ENCODE results near the gene STAT5A. TPM values are rescaled to one million over a fixed set of nuclear protein-coding genes. Genes with fewer than 3 reads are reported as not detected.

The STAT5A gene
- total RNA-seq, 1 experiment from 2014 or later = 0.91 TPM

DNA sequence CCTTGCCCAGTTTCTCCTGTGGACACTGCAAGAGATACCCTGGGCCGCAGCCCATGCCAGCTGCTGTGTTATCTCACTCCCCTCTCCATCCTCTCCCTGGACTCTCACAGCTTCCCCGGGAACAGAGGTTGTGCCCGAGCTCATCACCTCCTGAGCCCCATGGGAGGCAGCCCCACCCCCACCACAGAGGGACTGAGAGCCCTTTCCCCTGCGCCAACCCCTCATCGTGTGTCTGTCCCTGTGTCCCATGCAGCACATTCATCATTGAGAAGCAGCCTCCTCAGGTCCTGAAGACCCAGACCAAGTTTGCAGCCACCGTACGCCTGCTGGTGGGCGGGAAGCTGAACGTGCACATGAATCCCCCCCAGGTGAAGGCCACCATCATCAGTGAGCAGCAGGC is 12.7 kb downstream of the STAT5A start:
- H4K20me1 ChIP-seq (ENCODE audit: insufficient read depth) = no peaks in the 10 kb centered on the region
- no peak for ATAC-seq
- ChIA-PET RAD21 (ENCODE audit: low non-redundant PET in 1 of 2, low total read pairs in 2 of 2, uncharacterized antibody in 2 of 2, unreplicated experiment in 2 of 2) (no interaction called here), POLR2A (no interaction called here), CTCF (no interaction called here)
- no peaks in the 10 kb centered on the region for H3K36me3 ChIP-seq (ENCODE audit: control insufficient read depth in 1 of 2, insufficient read depth in 2 of 2, low read length in 2 of 2)
- H2AFZ ChIP-seq (ENCODE audit: low read depth, low read length, poor library complexity, severe bottlenecking) = no peak overlapping the region
- H3K27ac ChIP-seq (ENCODE audit: low read depth, low read length) = no peak overlapping the region
- no peak for TF ChIP-seq SRF (IDR thresholded peaks at IDR 0.05; ENCODE audit: low read depth)
- TF ChIP-seq EZH2 (IDR thresholded peaks at IDR 0.05) = no peak
- TF ChIP-seq, protein P1, sequence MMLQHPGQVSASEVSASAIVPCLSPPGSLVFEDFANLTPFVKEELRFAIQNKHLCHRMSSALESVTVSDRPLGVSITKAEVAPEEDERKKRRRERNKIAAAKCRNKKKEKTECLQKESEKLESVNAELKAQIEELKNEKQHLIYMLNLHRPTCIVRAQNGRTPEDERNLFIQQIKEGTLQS (IDR thresholded peaks at IDR 0.05) = no peak
- TF ChIP-seq SIN3A (IDR thresholded peaks at IDR 0.05; ENCODE audit: low read depth) = no peak
- TF ChIP-seq ELF1 (IDR thresholded peaks at IDR 0.05; ENCODE audit: borderline replicate concordance, low read depth) = no peak
- TF ChIP-seq, protein P2, sequence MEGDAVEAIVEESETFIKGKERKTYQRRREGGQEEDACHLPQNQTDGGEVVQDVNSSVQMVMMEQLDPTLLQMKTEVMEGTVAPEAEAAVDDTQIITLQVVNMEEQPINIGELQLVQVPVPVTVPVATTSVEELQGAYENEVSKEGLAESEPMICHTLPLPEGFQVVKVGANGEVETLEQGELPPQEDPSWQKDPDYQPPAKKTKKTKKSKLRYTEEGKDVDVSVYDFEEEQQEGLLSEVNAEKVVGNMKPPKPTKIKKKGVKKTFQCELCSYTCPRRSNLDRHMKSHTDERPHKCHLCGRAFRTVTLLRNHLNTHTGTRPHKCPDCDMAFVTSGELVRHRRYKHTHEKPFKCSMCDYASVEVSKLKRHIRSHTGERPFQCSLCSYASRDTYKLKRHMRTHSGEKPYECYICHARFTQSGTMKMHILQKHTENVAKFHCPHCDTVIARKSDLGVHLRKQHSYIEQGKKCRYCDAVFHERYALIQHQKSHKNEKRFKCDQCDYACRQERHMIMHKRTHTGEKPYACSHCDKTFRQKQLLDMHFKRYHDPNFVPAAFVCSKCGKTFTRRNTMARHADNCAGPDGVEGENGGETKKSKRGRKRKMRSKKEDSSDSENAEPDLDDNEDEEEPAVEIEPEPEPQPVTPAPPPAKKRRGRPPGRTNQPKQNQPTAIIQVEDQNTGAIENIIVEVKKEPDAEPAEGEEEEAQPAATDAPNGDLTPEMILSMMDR (IDR thresholded peaks at IDR 0.05 in 2 of 3, conservative IDR thresholded peaks at IDR 0.05 in 1 of 3; ENCODE audit: borderline replicate concordance in 1 of 3, insufficient read depth in 1 of 3, low read depth in 2 of 3, low read length in 2 of 3) = no peak
- no peak for TF ChIP-seq POLR2AphosphoS5 (IDR thresholded peaks at IDR 0.05; ENCODE audit: low read depth, low read length)
- TF ChIP-seq EZH2phosphoT487 (IDR thresholded peaks at IDR 0.05; ENCODE audit: borderline replicate concordance) = no peak
- no peak for TF ChIP-seq RAD21 (IDR thresholded peaks at IDR 0.05; ENCODE audit: low read depth)
- TF ChIP-seq ZNF274 (IDR thresholded peaks at IDR 0.05; ENCODE audit: low read depth, low read length) = no peak
- TF ChIP-seq CEBPB (IDR thresholded peaks at IDR 0.05; ENCODE audit: low read depth) = no peak
- TF ChIP-seq JUND (IDR thresholded peaks at IDR 0.05) = no peak
- TF ChIP-seq POLR2A (IDR thresholded peaks at IDR 0.05; ENCODE audit: borderline replicate concordance, extremely low read depth, insufficient read depth, insufficient read length) = no peak
- no peak for TF ChIP-seq FOSL1 (IDR thresholded peaks at IDR 0.05; ENCODE audit: low read depth)
- TF ChIP-seq, protein P3, sequence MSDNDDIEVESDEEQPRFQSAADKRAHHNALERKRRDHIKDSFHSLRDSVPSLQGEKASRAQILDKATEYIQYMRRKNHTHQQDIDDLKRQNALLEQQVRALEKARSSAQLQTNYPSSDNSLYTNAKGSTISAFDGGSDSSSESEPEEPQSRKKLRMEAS (IDR thresholded peaks at IDR 0.05) = no peak
- TF ChIP-seq YY1 (IDR thresholded peaks at IDR 0.05; ENCODE audit: extremely low read depth, insufficient replicate concordance, low read depth, low read length) = no peak
- TF ChIP-seq CBX3 (IDR thresholded peaks at IDR 0.05; ENCODE audit: low read depth) = no peak
- no peak for TF ChIP-seq TCF7L2 (IDR thresholded peaks at IDR 0.05; ENCODE audit: borderline replicate concordance, extremely low read depth, insufficient read depth, insufficient read length)
- TF ChIP-seq EGR1 (IDR thresholded peaks at IDR 0.05; ENCODE audit: low read depth) = no peak
- TF ChIP-seq, protein P4, sequence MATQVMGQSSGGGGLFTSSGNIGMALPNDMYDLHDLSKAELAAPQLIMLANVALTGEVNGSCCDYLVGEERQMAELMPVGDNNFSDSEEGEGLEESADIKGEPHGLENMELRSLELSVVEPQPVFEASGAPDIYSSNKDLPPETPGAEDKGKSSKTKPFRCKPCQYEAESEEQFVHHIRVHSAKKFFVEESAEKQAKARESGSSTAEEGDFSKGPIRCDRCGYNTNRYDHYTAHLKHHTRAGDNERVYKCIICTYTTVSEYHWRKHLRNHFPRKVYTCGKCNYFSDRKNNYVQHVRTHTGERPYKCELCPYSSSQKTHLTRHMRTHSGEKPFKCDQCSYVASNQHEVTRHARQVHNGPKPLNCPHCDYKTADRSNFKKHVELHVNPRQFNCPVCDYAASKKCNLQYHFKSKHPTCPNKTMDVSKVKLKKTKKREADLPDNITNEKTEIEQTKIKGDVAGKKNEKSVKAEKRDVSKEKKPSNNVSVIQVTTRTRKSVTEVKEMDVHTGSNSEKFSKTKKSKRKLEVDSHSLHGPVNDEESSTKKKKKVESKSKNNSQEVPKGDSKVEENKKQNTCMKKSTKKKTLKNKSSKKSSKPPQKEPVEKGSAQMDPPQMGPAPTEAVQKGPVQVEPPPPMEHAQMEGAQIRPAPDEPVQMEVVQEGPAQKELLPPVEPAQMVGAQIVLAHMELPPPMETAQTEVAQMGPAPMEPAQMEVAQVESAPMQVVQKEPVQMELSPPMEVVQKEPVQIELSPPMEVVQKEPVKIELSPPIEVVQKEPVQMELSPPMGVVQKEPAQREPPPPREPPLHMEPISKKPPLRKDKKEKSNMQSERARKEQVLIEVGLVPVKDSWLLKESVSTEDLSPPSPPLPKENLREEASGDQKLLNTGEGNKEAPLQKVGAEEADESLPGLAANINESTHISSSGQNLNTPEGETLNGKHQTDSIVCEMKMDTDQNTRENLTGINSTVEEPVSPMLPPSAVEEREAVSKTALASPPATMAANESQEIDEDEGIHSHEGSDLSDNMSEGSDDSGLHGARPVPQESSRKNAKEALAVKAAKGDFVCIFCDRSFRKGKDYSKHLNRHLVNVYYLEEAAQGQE (IDR thresholded peaks at IDR 0.05; ENCODE audit: low read depth) = no peak
- no peak overlapping the region for H3K9ac ChIP-seq (ENCODE audit: low read length)
- no peaks in the 10 kb centered on the region for H3K4me1 ChIP-seq (ENCODE audit: control insufficient read depth in 1 of 2, insufficient read depth in 2 of 2, low read length in 2 of 2)
- H3K4me2 ChIP-seq (ENCODE audit: low read length) = no peak overlapping the region
- no TSS peak for BruUV-seq (replicated peaks)
- H3K9me2 ChIP-seq (ENCODE audit: insufficient read depth) = no peaks in the 10 kb centered on the region
- H3K27me3 ChIP-seq (ENCODE audit: insufficient read depth, low read length) = no peaks in the 10 kb centered on the region
- H3K79me2 ChIP-seq (ENCODE audit: insufficient read depth, low read length) = no peaks in the 10 kb centered on the region
- no peaks in the 10 kb centered on the region for H3K9me3 ChIP-seq (ENCODE audit: control insufficient read depth in 1 of 2, insufficient read depth in 1 of 2, low read depth in 1 of 2, low read length in 2 of 2)
- H3K4me3 ChIP-seq (replicated peaks in 1 of 2; ENCODE audit: low read depth in 1 of 2, low read length in 2 of 2) = no peak overlapping the region
- intact Hi-C loops (cut with micrococcal nuclease) = no loop called here
- DNase-seq (ENCODE audit: low read depth, low spot score) = no peak
